GM13977 (cell line): ENCODE data around the gene PCDHA7.
A peak's percentile ranks its signal among the peaks of the same experiment; 100 is the strongest.
"Not testable (repeated sequence)": the region's sequence is repeated elsewhere in the genome, so short reads cannot be mapped to it uniquely, and the experiment has no call there.

Experiments used
- DNase-seq: peaks from one replicate; pipeline ENCODE4 v3.0.0; 2012; ENCODE audit warnings: low spot score
- in situ Hi-C: fragments of 300-500 bp; cut with MboI; formaldehyde crosslinking; loops from one replicate; pipeline ENCODE4 v1.12.0; 2022; ENCODE audit warnings: low sequenced_read_pairs, low pct_unique_long_range_greater_than_20kb, mixed read lengths, inconsistent platforms; ENCODE audit not compliant: unreplicated experiment
- TF ChIP-seq, protein P1 (sequence below): IDR thresholded peaks from 2 replicates; pipeline ENCODE4 v1.5.1; 2012; ENCODE audit warnings: mild to moderate bottlenecking, control low read depth; ENCODE audit not compliant: insufficient read depth; ENCODE audit errors: extremely low read depth, missing control alignments

PCDHA7 gene

GRCh38 chr5:140796718-140797095 lies 37.4 kb upstream of the PCDHA7 start:
- TF ChIP-seq, protein P1, sequence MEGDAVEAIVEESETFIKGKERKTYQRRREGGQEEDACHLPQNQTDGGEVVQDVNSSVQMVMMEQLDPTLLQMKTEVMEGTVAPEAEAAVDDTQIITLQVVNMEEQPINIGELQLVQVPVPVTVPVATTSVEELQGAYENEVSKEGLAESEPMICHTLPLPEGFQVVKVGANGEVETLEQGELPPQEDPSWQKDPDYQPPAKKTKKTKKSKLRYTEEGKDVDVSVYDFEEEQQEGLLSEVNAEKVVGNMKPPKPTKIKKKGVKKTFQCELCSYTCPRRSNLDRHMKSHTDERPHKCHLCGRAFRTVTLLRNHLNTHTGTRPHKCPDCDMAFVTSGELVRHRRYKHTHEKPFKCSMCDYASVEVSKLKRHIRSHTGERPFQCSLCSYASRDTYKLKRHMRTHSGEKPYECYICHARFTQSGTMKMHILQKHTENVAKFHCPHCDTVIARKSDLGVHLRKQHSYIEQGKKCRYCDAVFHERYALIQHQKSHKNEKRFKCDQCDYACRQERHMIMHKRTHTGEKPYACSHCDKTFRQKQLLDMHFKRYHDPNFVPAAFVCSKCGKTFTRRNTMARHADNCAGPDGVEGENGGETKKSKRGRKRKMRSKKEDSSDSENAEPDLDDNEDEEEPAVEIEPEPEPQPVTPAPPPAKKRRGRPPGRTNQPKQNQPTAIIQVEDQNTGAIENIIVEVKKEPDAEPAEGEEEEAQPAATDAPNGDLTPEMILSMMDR = no peak
- in situ Hi-C loops = no loop called here
- no peak for DNase-seq

DNA sequence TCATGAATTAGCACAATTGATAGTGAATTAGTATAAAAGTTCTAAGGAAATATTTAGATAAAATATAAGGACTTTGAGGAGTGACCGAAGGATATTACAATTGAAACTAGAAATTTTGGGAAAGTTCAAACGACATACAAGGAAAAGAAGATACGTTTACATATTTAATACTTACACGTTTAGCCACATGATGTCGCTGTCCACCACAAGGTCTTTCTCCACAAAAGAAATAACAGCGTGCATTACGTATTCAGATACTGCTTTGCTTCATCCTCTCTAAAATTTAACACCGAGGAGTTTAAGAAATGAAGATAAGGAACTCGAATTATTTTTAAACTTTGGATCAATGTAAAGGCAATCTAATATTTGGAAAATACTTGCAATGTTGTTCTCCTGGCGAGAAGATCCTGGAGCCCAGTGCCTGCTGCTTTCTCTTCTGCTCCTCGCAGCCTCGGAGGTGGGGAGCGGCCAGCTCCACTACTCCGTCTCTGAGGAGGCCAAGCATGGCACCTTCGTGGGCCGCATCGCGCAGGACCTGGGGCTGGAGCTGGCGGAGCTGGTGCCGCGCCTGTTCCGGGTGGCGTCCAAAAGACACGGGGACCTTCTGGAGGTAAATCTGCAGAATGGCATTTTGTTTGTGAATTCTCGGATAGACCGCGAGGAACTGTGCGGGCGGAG lies 33.1 kb upstream of the PCDHA7 start, which contains the start of gene PCDHA3:
TSS of gene PCDHA3 (plus strand) at position 242 of the 678 bp plus-strand sequence.
- in situ Hi-C loops = no loop called here
- DNase-seq = no peak
- TF ChIP-seq, protein P1 = no peak

GRCh38 chr5:140801494-140801841 lies 32.6 kb upstream of the PCDHA7 start:
- in situ Hi-C loops = no loop called here
- TF ChIP-seq, protein P1 = peak; percentile 11

DNA sequence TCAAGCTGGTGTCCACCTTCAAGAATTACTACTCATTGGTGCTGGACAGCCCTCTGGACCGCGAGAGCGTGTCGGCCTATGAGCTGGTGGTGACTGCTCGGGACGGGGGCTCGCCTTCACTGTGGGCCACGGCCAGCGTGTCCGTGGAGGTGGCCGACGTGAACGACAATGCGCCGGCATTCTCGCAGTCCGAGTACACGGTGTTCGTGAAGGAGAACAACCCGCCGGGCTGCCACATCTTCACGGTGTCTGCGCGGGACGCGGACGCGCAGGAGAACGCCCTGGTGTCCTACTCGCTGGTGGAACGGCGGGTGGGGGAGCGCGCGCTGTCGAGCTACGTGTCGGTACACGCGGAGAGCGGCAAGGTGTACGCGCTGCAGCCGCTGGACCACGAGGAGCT lies 31.7 kb upstream of the PCDHA7 start:
- DNase-seq, in situ Hi-C loops: not testable (repeated sequence)

More at GRCh38 chr5:140801494-140801841, 32.6 kb upstream of the PCDHA7 start:
- no peak for DNase-seq

GRCh38 chr5:140802781-140803271 lies 31.2 kb upstream of the PCDHA7 start:
- DNase-seq = no peak
- TF ChIP-seq, protein P1 = no peak
- in situ Hi-C loops = no loop called here

DNA sequence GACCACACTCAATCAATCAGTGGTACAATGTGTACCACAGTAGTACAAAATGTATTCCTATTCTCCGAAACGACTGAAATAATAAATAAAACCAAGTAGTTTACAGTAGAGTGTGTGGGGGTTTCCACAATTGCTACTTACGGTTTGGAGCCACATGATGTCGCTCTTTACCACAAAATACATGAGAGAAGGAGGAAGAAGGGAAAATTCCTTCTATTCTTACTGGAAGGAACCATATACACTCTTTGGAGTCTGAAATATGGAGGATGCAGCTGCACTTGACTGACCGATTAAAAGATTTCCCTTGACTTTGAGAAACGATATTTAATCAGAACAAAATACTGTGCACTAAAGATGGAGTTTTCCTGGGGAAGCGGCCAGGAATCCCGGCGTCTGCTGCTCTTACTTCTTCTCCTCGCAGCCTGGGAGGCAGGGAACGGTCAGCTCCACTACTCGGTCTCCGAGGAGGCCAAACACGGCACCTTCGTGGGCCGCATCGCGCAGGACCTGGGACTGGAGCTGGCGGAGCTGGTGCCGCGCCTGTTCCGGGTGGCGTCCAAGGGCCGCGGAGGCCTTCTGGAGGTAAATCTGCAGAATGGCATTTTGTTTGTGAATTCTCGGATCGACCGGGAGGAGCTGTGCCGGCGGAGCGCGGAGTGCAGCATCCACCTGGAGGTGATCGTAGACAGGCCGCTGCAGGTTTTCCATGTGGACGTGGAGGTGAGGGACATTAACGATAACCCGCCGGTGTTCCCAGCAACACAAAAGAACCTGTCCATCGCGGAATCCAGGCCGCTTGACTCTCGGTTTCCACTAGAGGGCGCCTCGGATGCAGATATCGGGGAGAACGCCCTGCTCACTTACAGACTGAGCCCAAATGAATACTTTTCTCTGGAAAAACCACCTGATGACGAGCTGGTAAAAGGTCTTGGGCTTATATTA lies 27.0 kb upstream of the PCDHA7 start, which contains the start of gene PCDHA4:
TSS of gene PCDHA4 (plus strand) at position 235 of the 942 bp plus-strand sequence.
- in situ Hi-C loops = no loop called here

GRCh38 chr5:140808241-140808888 lies 25.7 kb upstream of the PCDHA7 start:
- in situ Hi-C loops, DNase-seq: not testable (repeated sequence)

More for the DNA sequence above, 27.0 kb upstream of the PCDHA7 start, which contains the start of gene PCDHA4:
- TF ChIP-seq, protein P1 = peak; percentile 24
- DNase-seq = no peak
